Nephron (organoid): ENCODE data around the gene KATNB1.

Source experiments
- H3K27ac Mint-ChIP-seq, 3 experiments: 2 replicates each; pipeline ENCODE4 v1.8.0; 2020; ENCODE audit warnings: mixed read lengths in 3 of 3, mild to moderate bottlenecking in 2 of 3, moderate library complexity in 1 of 3
- H3K27me3 Mint-ChIP-seq: 2 replicates; pipeline ENCODE4 v1.8.0; 2021; ENCODE audit warnings: low read depth, mild to moderate bottlenecking, moderate library complexity, mixed read lengths
- H3K36me3 Mint-ChIP-seq: 2 replicates; pipeline ENCODE4 v1.8.0; 2020; ENCODE audit warnings: low read depth, mixed read lengths
- H3K4me1 Mint-ChIP-seq: 2 replicates; pipeline ENCODE4 v1.8.0; 2020; ENCODE audit warnings: mixed read lengths
- H3K4me3 Mint-ChIP-seq, 3 experiments: 2 replicates each; pipeline ENCODE4 v1.8.0; 2020; ENCODE audit warnings: mild to moderate bottlenecking in 3 of 3, mixed read lengths in 3 of 3, moderate library complexity in 2 of 3
- H3K9me3 Mint-ChIP-seq: 2 replicates; pipeline ENCODE4 v1.8.0; 2020; ENCODE audit warnings: mixed read lengths
- TF ChIP-seq, protein P1 (sequence below), 3 experiments: fragments of 200-600 bp; sonication (generic); IDR thresholded peaks; one replicate each; pipeline ENCODE4 v1.5.0; 2021; ENCODE audit warnings: antibody characterized with exemption in 3 of 3; ENCODE audit not compliant: unreplicated experiment in 3 of 3

KATNB1 gene

DNA sequence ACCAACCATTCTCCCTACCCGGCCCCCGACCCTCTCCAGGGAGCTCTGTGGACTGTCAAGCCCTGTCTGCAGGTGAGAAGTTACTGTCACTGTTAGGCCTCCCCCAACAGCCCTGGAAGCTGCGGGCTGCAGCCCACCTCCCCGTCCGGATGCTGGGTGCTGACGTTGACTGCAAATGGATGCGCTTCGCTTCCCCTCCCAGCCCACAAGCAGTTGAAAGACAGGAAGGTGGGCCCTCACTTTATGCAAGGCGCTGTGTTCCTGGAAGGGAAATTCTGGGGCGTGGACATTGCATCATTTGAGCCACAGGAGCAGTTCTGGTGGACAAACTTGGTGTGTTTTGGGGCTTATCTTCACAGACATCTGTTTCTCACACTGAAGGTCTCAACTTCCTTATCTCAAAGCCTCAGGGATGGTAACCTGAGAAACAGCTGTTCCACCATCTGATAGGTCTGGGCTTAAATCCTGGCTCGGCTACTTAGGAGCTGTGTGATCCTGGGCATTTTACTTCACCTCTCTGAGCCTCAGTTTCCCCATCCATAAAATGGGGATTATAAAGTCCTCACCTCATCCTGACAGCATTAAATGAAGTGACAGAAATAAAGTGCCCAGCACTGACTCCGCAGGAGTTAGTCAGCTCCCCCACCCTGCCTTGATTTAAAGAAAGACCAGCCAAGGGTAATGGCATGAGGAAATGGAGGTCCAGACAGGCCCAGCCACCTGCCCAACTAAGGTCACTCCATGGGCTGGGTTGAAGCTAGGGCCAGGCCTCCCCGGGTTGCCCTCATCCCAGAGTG is 45.6 kb upstream of the KATNB1 start:
- Mint-ChIP-seq H3K4me1 (peaks cover 6% of the 10 kb centered on the region), H3K9me3 (no peaks in the 10 kb centered on the region), H3K36me3 (no peaks in the 10 kb centered on the region), H3K27me3 (peaks cover 6% of the 10 kb centered on the region), H3K4me3 (no peak overlapping the region), H3K27ac (no peak overlapping the region)
- TF ChIP-seq, protein P1, sequence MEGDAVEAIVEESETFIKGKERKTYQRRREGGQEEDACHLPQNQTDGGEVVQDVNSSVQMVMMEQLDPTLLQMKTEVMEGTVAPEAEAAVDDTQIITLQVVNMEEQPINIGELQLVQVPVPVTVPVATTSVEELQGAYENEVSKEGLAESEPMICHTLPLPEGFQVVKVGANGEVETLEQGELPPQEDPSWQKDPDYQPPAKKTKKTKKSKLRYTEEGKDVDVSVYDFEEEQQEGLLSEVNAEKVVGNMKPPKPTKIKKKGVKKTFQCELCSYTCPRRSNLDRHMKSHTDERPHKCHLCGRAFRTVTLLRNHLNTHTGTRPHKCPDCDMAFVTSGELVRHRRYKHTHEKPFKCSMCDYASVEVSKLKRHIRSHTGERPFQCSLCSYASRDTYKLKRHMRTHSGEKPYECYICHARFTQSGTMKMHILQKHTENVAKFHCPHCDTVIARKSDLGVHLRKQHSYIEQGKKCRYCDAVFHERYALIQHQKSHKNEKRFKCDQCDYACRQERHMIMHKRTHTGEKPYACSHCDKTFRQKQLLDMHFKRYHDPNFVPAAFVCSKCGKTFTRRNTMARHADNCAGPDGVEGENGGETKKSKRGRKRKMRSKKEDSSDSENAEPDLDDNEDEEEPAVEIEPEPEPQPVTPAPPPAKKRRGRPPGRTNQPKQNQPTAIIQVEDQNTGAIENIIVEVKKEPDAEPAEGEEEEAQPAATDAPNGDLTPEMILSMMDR (IDR thresholded peaks at IDR 0.05; ENCODE audit: unreplicated experiment in 3 of 3) = no peak

DNA sequence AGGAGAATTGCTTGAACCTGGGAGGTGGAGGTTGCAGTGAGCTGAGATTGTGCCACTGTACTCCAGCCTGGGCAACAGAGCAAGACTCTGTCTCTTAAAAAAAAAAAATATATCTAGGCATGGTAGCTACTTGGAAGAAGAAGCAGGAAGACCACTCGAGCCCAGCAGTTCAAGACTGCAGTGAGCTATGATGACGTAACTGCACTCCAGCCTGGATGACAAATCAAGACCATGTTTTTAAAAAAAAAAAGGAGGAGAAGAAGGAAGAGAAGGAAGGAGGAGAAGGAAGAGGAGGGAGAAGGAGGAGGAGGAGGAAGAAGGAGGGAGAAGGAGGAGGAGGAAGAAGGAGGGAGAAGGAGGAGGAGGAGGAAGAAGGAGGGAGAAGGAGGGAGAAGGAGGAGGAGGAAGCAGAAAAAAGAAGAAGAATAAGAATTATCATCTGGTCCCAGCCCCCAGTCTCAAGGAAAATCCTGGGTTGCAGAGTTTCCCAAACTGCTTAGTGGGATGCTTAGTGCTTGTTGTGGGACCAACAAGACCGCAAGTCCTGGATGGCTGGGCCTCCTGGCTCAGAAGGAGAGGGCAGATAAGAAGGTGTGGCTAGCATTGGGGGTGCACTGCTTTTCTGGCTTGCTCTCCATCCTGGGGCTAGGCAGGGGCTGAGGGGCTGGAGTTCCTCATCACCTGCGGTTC is 44.6 kb upstream of the KATNB1 start:
- peaks cover 6% of the 10 kb centered on the region for H3K27me3 Mint-ChIP-seq
- peaks cover 6% of the 10 kb centered on the region for H3K4me1 Mint-ChIP-seq
- H3K9me3 Mint-ChIP-seq = no peaks in the 10 kb centered on the region
- H3K27ac Mint-ChIP-seq = no peak overlapping the region
- TF ChIP-seq, protein P1 (IDR thresholded peaks at IDR 0.05; ENCODE audit: unreplicated experiment in 3 of 3) = no peak
- H3K4me3 Mint-ChIP-seq = no peak overlapping the region
- no peaks in the 10 kb centered on the region for H3K36me3 Mint-ChIP-seq

DNA sequence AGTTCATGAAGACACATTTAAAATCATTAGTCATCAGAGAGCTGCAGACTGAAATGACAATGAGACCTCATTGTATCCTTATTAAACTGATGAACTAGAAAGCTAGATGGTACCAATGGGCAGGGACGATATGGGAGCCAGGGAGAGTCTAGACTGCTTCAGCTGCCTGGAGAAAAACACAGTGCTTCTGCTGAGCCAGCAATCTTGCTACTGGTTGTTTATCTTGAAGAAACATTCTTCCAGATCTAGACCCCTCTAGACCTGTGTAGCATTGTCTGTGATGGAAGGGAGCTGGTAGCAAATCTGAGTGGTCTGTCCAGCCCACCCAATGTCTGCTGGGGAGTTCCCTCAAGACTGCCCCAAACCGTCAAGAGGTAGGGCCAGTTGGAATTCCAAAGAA is 42.9 kb upstream of the KATNB1 start:
- TF ChIP-seq, protein P1 (IDR thresholded peaks at IDR 0.05; ENCODE audit: unreplicated experiment in 3 of 3) = no peak
- H3K27ac Mint-ChIP-seq = no peak overlapping the region
- no peak overlapping the region for H3K4me3 Mint-ChIP-seq
- H3K27me3 Mint-ChIP-seq = peaks cover 6% of the 10 kb centered on the region
- no peaks in the 10 kb centered on the region for H3K36me3 Mint-ChIP-seq
- H3K4me1 Mint-ChIP-seq = peaks cover 6% of the 10 kb centered on the region
- H3K9me3 Mint-ChIP-seq = no peaks in the 10 kb centered on the region

- H3K27me3 Mint-ChIP-seq = peaks cover 3% of the 10 kb centered on the region
- H3K4me3 Mint-ChIP-seq = no peak overlapping the region
- peak overlapping the region in 1 of 3 experiments; percentile 52 for H3K27ac Mint-ChIP-seq
- TF ChIP-seq, protein P1 (IDR thresholded peaks at IDR 0.05; ENCODE audit: unreplicated experiment in 3 of 3) = no peak
- H3K9me3 Mint-ChIP-seq = no peaks in the 10 kb centered on the region
- H3K4me1 Mint-ChIP-seq = peaks cover 6% of the 10 kb centered on the region
- no peaks in the 10 kb centered on the region for H3K36me3 Mint-ChIP-seq
Measured at GRCh38 chr16:57693550-57693949, 42.0 kb upstream of the KATNB1 start.

DNA sequence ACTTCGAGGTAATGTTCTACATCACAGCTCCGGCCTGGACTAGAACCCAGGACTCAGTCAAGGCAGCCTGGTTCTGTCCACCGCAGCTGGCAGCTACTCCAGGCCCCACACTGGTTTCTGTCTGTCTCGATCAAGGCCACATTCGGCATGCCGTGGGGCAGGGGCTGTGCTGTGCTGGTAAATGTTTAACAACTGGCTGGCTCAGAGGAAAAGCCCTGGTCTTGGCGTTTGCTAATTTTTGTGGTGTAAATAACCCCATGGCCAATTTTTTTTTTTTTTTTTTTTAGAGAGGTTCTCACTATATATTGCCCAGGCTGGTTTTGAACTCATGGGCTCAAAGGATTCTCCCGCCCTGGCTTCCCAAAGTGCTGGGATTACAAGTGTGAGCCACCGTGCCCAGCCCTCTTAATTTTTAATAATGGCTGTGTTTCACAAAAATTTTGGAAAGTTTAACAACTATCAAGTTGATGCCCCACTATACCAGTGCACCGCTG is 41.3 kb upstream of the KATNB1 start:
- Mint-ChIP-seq H3K4me3 (peak overlapping the region in 2 of 3 experiments; percentile 82), H3K4me1 (peaks cover 3% of the 10 kb centered on the region), H3K27me3 (peaks cover 3% of the 10 kb centered on the region), H3K27ac (peak overlapping the region in 2 of 3 experiments; percentile 41 to 52), H3K36me3 (no peaks in the 10 kb centered on the region), H3K9me3 (no peaks in the 10 kb centered on the region)
- TF ChIP-seq, protein P1 (IDR thresholded peaks at IDR 0.05; ENCODE audit: unreplicated experiment in 3 of 3) = no peak
